DMS153 treated with DMSO at 0.1 percent for 48 hours (cell line): ENCODE results near the gene MAP10.
"Not testable (repeated sequence)": the region's sequence is repeated elsewhere in the genome, so short reads cannot be mapped to it uniquely, and the experiment has no call there.

ENCODE experiments used
- DNase-seq: peaks from one replicate; lab custom pipeline; 2025; ENCODE audit not compliant: unreplicated experiment; lab: John Stamatoyannopoulos, UW

MAP10 gene

GRCh38 chr1:232805269-232806185, at the start of gene MAP10:
Gene MAP10 (plus strand): TSS chr1:232805416. CDS start chr1:232805450, 34 bp downstream.
- DNase-seq: peak; percentile 16

GRCh38 chr1:232764458-232765251, 40.6 kb upstream of the MAP10 start:
- DNase-seq: no peak

GRCh38 chr1:232765542-232765941, 39.7 kb upstream of the MAP10 start:
- no peak for DNase-seq

- DNase-seq: no peak
Measured at GRCh38 chr1:232766241-232766890, 38.9 kb upstream of the MAP10 start.

- DNase-seq: no peak
Measured at GRCh38 chr1:232766904-232767303, 38.3 kb upstream of the MAP10 start.

- DNase-seq: no peak
Measured at GRCh38 chr1:232767305-232768074, 37.7 kb upstream of the MAP10 start.

GRCh38 chr1:232768793-232769192, 36.4 kb upstream of the MAP10 start:
- no peak for DNase-seq

- no peak for DNase-seq
Measured at GRCh38 chr1:232769733-232770132, 35.5 kb upstream of the MAP10 start.

GRCh38 chr1:232773752-232774151, 31.5 kb upstream of the MAP10 start:
- DNase-seq: no peak

- no peak for DNase-seq
Measured at GRCh38 chr1:232776526-232777106, 28.6 kb upstream of the MAP10 start.

- DNase-seq: no peak
Measured at GRCh38 chr1:232780354-232780753, 24.9 kb upstream of the MAP10 start.

GRCh38 chr1:232784794-232785193, 20.4 kb upstream of the MAP10 start:
- DNase-seq: no peak

GRCh38 chr1:232785630-232786029, 19.6 kb upstream of the MAP10 start:
- DNase-seq: not testable (repeated sequence)

GRCh38 chr1:232786845-232787455, 18.3 kb upstream of the MAP10 start:
- DNase-seq: no peak

GRCh38 chr1:232788235-232788872, 16.9 kb upstream of the MAP10 start:
- DNase-seq: no peak

GRCh38 chr1:232789651-232790050, 15.6 kb upstream of the MAP10 start:
- DNase-seq: no peak

- no peak for DNase-seq
Measured at GRCh38 chr1:232792949-232793348, 12.3 kb upstream of the MAP10 start.

GRCh38 chr1:232793944-232794343, 11.3 kb upstream of the MAP10 start:
- DNase-seq: no peak

- no peak for DNase-seq
Measured at GRCh38 chr1:232795497-232796053, 9.6 kb upstream of the MAP10 start.
